ENCODE results near the gene SYNJ2. TPM values are rescaled to one million over a fixed set of nuclear protein-coding genes. Genes with fewer than 3 reads are reported as not detected.

SYNJ2 gene
- total RNA-seq, 1 donor from 2014 or later: 31.8 TPM

- no peaks in the 10 kb centered on the region for H3K27me3 ChIP-seq (ENCODE audit: insufficient read depth, low read length)
- H2AFZ ChIP-seq (ENCODE audit: low read depth, low read length): no peak overlapping the region
- peaks cover 48% of the 10 kb centered on the region for H3K4me1 ChIP-seq (ENCODE audit: insufficient read depth, low read length)
- peaks cover 35% of the 10 kb centered on the region for H3K4me1 Mint-ChIP-seq (ENCODE audit: low read depth, unreplicated experiment)
- no peak for FAIRE-seq
- DNase-seq (ENCODE audit: low read depth): no peak
- H3K27ac ChIP-seq (ENCODE audit: low read depth, low read length): peak overlapping the region; percentile 65
- no peak overlapping the region for H3K4me3 Mint-ChIP-seq (ENCODE audit: unreplicated experiment)
- no peak overlapping the region for H3K4me3 ChIP-seq (ENCODE audit: insufficient read depth, low read depth, low read length)
- H3K79me2 ChIP-seq (ENCODE audit: insufficient read depth, low read length): peaks cover 74% of the 10 kb centered on the region
- H3K27me3 Mint-ChIP-seq (ENCODE audit: low read depth, unreplicated experiment): no peaks in the 10 kb centered on the region
- no peak overlapping the region for H3K4me2 ChIP-seq (ENCODE audit: low read length)
- H3K9me3 Mint-ChIP-seq (ENCODE audit: unreplicated experiment): no peaks in the 10 kb centered on the region
- peaks cover 44% of the 10 kb centered on the region for H3K36me3 ChIP-seq (ENCODE audit: insufficient read depth, low read length)
- TF ChIP-seq CTCF (IDR thresholded peaks at IDR 0.05; ENCODE audit: insufficient read depth, low read depth, low read length): no peak
- TF ChIP-seq EZH2 (IDR thresholded peaks at IDR 0.05; ENCODE audit: insufficient read depth, low read length): no peak
- peaks cover 25% of the 10 kb centered on the region for H3K36me3 Mint-ChIP-seq (ENCODE audit: low read depth, unreplicated experiment)
- no peaks in the 10 kb centered on the region for H3K9me3 ChIP-seq (ENCODE audit: insufficient read depth, low read depth, low read length)
- peak overlapping the region; percentile 53 for H3K9ac ChIP-seq (ENCODE audit: low read length)
- H3K27ac Mint-ChIP-seq (ENCODE audit: unreplicated experiment): no peak overlapping the region
- H4K20me1 ChIP-seq (ENCODE audit: insufficient read depth, low read length): peaks cover 3% of the 10 kb centered on the region
These were observed 64.8 kb downstream of the SYNJ2 start for GRCh38 chr6:158046201-158047126.

- Mint-ChIP-seq H3K27me3 (ENCODE audit: low read depth, unreplicated experiment) (no peaks in the 10 kb centered on the region), H3K4me1 (ENCODE audit: low read depth, unreplicated experiment) (peaks cover 29% of the 10 kb centered on the region), H3K27ac (ENCODE audit: unreplicated experiment) (no peak overlapping the region), H3K36me3 (ENCODE audit: low read depth, unreplicated experiment) (peaks cover 25% of the 10 kb centered on the region), H3K9me3 (ENCODE audit: unreplicated experiment) (no peaks in the 10 kb centered on the region), H3K4me3 (ENCODE audit: unreplicated experiment) (no peak overlapping the region)
- no peak overlapping the region for H3K4me3 ChIP-seq (ENCODE audit: insufficient read depth, low read depth, low read length)
- DNase-seq (ENCODE audit: low read depth): peak; percentile 86
- H3K27ac ChIP-seq (ENCODE audit: low read depth, low read length): peak overlapping the region; percentile 65
- no peak for FAIRE-seq
- no peaks in the 10 kb centered on the region for H3K9me3 ChIP-seq (ENCODE audit: insufficient read depth, low read depth, low read length)
- H3K27me3 ChIP-seq (ENCODE audit: insufficient read depth, low read length): no peaks in the 10 kb centered on the region
- peak overlapping the region; percentile 53 for H3K9ac ChIP-seq (ENCODE audit: low read length)
- peaks cover 41% of the 10 kb centered on the region for H3K4me1 ChIP-seq (ENCODE audit: insufficient read depth, low read length)
- H3K79me2 ChIP-seq (ENCODE audit: insufficient read depth, low read length): peaks cover 69% of the 10 kb centered on the region
- H2AFZ ChIP-seq (ENCODE audit: low read depth, low read length): no peak overlapping the region
- H4K20me1 ChIP-seq (ENCODE audit: insufficient read depth, low read length): peaks cover 3% of the 10 kb centered on the region
- TF ChIP-seq EZH2 (IDR thresholded peaks at IDR 0.05; ENCODE audit: insufficient read depth, low read length): no peak
- no peak for TF ChIP-seq CTCF (IDR thresholded peaks at IDR 0.05; ENCODE audit: insufficient read depth, low read depth, low read length)
- no peak overlapping the region for H3K4me2 ChIP-seq (ENCODE audit: low read length)
- H3K36me3 ChIP-seq (ENCODE audit: insufficient read depth, low read length): peaks cover 44% of the 10 kb centered on the region
These were observed 65.5 kb downstream of the SYNJ2 start for GRCh38 chr6:158047127-158047518.

Measured in astrocyte (in vitro differentiated cells and primary cell).